Hypothalamus (tissue), 51 donors: ENCODE measurements around the gene DIP2B.

ENCODE experiments used
- DNase-seq, 51 donors: peaks; one replicate each; lab custom pipeline; 2025; lab: John Stamatoyannopoulos, UW

Gene DIP2B

DNA sequence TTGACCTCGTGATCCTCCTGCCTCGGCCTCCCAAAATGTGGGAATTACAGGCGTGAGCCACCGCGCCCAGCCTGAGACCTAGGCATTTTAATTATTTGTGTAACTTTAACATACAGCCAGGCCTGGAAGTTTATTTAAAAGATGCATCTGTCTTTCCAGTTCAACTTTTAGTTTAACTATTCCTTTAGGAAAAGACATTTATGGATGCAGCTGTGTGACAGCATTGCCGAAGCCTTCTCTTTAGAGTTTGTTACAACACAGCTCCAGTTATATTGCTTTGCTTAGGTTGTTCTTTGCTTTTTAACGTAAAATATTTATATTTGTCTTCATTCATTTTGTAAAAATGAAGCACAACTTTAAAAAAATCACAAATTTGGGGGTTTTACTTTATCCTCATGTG is 67.0 kb downstream of the DIP2B start:
- no peak for DNase-seq

DNA sequence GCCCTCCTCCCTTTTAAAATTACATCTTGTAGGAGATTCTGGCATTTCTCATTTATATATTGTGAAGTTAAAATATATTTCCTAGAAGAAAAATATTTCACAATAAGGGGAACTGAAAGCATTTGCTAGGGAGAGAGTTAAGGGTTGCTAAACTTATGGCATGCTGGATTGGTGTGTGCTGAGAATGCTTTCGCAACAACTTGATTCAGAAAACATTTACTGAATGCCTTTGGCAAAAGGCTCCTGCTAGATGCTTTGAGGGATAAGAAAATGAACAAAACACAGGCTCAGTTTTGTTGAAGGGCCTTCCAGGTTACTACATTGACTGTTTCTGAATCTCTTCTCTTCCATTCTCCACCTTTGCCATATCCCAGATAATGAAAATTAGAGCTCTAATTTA is 67.5 kb downstream of the DIP2B start:
- peak in 1 of 51 donors; percentile 13 for DNase-seq

DNA sequence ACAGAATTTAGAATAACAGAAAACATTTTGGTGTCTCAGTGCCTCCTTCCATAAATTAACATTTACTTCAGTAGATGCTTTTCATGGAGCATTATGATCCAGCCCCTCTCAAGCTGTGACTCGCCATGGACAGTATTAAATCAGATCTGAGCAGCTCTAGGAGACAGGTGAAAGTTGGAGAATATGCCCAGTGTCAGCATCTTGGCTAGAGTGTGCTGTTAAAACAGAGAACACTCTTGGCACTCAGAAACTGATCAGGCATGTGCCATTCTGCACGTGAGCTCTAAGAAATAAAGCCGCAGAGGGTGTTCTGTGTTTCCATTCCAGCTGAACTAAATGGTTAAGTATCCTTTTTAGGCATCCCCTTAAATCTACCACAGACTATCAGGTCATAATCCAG is 68.0 kb downstream of the DIP2B start:
- DNase-seq: no peak

DNA sequence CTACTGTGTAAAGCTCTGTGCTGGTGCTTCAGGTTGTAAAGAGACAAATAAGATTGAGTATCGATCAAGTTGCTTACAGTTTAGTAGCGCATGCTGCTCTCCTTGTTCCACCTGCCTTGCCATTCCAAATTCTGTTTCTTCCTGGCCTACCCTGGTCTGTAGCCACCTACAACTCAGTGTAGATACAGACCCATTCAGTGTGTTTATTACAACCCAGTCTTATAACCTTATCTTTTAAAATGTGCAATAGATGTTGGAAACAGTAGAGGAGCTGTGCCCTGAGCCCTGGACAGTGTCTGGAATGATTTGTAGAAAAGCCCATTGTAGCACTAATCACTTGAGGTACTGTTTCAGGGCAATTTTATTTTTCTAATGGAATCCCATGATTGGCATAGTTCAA is 68.5 kb downstream of the DIP2B start:
- no peak for DNase-seq

DNA sequence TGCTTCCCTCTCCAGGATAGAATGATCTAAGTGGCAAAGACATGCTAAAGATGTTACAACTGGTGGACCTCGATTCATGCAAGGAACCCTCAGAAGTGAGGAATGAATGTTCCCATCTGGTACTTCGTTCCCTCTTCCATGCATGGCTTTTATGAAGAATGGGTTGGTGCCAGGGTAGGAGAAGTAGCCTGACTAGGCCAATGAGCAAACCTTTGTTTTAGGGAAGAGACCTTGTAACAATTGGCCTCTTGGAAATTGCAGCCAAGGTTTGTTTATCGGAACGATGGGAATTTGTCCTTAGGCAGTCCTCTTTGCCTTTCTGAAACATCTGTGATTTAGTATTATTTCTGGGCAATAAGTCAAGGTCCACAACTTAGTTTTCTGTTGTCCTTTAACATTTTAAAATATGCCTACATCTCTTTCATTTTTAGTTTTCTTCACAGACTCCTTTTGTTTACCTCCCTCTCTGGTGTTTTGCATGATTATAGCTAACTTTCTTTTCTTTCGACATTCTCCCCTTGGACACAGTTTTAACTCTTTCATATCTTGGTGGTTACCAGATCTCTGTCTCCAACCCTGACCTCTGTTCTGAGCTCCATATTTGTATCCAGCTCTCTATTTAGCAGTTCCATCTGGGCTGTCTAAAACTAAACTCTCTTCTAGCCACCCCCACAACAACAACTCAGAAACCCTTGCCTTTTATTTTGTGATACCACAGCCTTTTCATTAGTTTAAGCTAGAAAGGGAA is 70.0 kb downstream of the DIP2B start:
- no peak for DNase-seq

DNA sequence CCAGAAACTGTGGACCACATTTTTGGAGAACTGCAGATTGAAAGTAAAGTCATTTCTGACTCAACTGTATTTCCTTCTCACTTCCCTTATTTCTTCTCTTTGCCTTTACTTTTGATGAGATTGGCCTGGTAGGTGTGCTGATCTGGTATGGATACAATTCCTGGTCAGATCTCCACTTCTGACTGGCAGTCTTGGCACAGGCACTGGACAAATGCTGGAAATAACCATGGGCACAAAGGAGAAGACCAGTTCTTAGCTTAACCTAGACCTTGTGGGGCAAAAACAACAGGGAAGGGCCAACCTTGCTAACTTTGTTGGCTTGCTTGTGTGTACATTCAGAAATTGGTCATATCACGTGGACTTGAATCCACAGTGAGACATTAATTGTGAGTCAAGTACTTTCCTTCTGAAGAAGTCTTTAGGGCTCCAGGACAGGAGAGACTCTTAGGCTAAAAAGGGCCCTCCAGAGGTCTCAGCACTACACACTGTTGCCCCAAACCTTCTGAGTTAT is 75.0 kb downstream of the DIP2B start:
- DNase-seq: no peak

DNA sequence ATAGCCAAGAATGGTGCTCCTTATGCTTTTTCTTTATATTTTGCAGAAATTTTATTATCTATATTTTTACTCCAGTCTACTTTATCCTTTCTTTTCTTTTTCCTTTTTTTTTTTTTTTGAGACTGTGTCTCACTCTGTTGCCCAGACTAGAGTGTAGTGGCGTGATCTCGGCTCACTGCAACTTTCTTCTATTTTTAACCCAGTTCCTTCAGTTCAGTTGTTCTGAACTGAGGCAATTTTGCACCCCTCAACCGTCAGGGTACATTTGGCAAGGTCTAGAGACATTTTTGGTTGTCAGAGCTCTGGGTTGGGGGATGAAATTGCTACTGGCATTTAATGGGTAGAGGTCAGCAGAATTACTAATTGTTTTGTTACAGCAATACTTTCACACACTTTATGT is 75.7 kb downstream of the DIP2B start:
- no peak for DNase-seq

DNA sequence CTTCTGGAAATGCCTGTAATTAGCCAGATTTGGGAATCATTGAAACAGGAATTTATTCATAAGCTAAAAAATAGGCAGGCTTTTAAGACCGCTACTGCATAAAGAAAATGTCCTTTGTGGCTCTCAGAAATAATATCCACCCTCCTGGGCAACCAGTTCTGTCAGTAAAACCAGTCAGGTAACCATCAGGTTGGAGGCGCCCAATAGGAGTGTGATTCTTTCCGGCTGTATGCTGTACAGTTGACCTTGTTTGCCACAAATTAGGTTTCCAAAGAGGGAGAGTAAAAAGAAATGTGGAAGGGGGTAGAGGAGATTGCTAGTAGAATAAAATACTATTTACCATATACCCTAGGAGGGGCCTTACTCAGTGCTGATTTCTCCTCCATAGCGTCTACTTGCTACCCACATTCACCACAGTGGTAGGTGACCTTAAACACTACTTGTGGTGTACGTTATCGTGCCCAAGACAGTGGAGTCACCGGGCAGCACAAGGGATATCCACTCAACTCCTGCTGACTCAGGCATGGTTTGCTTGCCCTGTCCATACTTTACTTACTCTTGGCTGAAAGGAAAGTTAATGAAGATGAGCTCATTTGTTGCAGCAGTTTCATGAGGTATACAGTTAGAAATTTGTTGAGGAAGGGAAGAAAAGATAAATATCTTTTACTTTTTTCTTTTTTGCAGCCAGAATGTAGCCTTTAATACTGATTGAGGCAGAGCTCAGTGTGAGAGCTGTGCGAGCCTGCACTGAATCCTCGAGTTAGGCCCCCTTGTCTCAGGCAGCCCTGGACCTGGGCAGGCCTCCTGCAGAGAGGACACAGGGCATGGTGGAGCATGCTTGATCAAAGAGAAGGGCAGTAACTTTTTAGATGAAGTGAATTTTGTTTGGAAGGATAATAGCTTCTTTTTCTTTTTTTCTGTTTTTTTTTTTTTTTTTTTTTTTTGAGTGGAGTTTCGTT is 76.7 kb downstream of the DIP2B start:
- DNase-seq: no peak

DNA sequence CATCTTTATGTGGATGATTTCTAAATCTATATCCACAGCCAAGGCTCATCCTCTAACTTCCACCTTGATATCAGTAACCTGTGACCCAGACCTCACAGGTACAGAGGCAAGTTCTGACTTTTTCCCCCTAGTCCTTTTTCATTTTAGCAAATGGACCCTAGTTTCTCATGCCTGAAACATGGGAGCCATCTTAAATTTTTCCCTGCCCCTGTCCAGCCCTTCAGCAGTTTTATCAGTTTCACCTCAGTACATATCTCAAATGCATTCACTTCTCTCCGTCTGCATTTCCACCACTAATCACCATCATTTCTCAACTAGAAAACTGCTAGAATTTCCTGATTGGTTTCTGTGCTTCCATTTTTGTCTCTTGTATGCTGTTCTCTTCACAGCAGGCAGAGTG is 79.3 kb downstream of the DIP2B start:
- DNase-seq: no peak

DNA sequence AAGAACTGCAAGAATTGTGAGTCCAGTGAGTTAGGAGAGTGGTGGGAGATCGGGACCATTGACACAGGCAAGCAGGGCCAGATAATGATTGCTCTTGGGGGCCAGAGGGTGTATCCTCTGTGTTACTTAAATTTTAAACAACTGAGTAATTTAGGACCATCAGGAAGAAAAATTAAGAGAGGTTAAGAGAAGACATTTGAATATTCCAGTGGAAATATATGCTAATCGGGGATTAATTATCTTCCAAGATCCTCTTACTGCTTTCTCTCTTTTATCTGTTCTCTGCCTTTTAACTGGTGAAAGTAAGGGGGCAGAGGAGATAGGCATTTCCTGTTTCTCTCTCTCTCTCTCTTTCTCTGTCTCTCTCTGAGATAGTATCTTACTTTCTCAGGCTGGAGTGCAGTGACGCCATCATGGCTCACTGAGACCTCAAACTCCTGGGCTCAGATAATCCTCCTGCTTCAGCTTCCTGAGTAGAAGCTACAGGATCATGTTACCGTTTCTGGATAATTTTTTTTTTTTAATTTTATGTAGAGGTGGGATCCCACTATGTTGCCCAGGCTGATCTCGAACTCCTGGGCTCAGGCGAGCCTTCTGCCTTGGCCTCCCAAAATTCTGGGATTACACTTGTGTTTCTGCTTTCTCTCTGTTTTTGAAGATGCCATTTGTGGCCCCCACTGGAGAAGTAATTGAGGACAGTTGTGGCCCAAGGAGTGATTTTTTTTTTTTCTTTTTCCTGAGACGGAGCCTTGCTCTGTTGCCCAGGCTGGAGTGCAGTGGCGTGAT is 85.1 kb downstream of the DIP2B start:
- DNase-seq: no peak

DNA sequence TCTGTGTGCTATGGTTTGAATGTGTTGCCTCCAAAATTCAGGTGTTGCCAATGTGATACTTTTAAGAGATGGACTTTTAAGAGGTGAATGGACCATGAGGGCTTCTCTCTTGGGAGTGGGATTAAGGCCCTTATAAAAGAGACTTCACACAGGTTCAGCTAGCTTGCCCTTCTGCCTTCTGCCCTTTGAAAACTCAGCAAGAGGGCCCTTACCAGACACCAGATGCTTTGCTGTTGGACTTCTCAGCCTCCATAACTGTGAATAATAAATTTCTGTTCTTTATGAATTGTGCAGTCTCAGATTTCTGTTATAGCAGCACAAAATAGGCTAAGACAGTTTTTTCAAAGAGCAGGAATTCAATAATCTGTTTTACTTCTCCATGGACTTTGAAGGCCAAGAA is 86.1 kb downstream of the DIP2B start:
- DNase-seq: no peak

DNA sequence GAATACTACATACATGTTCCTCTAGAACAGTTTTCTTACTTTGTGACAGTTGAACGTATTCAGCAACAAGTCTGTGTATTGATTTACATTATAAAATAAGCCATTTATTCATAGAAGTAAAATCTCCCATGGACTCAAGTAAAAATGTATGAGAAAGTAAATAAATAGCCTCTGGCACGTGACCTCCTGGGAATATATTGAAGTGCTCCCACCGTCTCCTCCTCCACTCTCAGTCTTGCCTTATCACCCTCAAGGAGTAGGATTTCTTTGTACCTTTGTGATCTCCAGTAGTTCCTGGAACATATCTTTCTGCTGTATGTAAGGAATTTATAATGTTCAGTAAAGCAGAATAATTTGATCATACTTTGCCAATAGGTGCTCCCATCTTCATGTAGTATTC is 90.9 kb downstream of the DIP2B start:
- DNase-seq: no peak

DNA sequence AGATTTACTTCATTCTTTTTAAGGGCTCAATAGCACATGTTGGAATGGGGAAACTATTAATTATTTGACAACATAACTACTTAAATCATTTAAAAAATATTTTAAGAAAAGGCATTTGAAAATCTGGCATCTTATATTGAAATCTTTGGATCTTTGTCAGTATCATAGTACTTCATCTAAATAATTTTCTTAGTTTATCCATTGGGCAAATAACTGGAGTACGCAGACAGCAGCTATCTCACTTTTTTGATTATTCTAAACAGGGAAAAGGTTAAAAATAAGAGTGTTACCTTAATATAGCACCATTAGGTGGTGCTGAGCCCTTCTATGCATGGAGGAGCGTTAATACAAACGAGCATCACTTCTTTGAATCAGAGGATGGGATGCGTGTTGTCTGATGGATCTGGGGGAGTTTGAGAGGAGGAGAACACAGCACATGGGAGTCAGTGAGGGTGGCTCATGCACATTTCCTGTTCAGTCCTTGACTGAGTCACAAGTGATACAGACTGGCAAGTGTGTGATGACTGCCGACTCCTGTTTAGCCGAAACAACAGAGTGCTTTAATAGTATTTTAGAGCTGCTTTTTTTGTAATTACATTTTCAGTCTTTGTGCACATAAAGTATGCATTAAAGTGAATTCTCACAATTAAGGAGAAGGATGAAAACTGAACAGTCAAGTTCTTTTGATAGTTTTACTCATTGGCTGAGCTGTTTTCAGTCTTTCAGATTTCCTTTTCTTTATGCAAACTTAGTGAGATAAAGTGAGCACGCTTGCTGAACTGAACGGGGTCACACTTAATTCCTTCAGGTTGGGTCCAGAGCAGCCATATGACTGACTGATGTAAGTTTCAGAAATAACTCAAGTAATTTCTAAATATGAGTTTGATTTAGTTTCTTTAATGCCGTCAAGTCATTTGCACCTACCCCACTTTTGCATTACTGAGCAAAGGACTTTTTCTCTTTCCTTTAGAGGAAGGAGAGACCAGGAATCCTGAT is 92.7 kb downstream of the DIP2B start:
- DNase-seq: peak in 11 of 51 donors; percentile 10 to 56 (median 30)

DNA sequence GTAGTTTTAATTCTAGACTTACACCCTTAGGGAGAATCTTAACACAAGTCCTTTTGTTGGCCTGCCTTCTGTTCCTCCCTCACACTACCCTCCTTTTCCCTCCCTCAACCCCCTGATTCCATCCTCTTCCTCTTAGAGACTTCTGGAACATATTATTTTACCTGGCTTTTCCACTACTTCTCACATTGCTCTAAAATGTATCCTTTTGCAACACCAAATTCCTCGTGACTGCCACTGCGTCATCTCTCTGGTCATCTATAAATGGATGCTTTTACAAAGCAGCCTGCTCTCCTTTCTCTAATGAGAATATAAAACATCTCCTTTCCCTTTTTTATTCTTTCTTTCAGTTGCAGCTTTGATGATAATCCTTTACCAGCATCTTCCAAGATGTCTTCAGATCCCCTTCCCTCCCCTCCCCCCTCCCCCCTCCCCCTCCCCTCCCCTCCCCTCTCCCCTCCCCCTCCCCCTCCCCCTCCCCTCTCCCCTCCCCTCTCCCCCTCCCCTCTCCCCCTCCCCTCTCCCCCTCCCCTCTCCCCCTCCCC is 93.6 kb downstream of the DIP2B start:
- peak in 8 of 51 donors; percentile 7 to 29 (median 19) for DNase-seq

DNA sequence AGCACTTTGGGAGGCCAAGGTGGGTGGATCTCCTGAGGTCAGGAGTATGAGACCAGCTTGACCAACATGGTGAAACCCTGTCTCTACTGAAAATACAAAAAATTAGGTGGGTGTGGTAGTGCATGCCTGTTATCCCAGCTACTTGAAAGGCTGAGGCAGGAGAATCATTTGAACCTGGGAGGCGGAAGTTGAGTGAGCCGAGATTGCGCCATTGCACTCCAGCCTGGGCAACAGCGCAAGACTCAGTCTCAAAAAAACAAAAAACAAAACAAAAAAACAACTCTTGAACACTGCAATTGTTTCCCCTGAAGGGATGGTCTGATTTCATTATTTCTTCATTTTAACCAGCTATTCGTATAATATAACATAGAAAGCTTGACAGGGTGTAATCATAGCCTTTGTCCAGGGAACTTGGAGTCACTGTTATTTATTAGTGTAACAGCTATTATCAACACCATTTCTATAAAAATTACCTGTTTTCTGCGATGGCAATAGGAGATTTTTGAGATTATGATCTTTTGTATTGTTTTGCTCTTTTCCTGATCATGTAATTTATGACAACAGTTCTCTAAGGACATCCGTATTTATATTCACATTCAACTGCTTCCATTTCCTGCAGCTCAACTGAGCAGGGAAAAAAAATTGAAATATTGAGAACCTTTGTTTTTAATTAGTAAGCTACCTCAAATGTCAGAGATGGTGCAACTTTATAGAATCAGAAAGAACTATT is 94.7 kb downstream of the DIP2B start:
- DNase-seq: no peak

DNA sequence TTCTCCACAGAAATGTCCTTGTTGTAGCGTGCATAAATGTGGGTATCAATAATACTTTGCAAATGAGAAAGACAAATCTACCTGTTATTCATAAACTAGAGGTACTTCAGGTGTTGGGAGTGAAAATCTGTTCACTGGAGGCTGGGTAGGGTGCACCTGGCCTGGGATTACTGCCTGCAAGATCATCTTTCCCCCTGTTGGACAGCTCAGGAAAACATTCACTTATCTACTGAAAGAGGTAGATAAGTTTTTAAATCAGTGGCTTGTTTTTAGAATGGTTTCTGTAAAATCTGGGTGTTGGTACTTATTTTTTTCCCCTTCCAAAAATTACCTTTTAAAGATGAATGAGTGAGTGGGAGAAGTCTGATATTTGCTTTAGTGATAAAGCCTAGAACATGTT is 95.6 kb downstream of the DIP2B start:
- no peak for DNase-seq

DNA sequence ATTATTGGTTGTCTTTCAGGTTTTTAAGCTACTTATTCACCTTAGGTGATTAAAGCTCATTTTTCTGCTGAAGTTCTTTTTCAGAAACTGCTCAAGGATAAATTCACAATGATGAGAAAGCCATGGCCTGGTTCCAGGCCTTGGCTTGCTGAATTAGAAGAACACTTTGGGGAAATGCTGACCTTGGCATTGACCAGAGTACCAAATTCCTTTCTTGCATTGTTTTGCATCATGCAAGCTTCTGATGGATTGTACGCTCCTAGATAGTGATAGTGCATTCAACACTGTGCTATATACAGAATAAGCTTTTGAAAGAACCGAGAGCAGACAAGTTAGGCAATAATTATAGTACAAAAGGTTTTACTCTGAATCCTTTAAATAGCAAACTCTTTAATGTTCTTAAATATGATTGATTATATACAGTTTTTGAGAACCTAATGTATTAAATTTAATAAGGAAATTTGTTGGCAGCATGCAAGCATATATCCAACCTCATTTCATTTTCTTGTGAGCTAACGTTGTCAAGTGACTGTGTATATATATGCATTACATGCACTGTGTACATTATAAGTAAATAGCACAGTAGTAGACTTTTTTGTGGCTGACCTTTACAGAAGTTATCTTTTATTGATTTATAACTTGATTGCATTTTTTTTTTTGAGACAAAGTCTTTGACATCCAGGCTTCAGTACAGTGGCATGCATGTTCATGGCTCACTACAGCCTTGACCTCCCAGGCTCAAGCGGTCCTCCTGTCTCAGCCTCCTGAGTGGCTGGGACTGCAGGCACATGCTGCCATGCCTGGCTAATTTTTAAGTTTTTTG is 99.2 kb downstream of the DIP2B start:
- no peak for DNase-seq

DNA sequence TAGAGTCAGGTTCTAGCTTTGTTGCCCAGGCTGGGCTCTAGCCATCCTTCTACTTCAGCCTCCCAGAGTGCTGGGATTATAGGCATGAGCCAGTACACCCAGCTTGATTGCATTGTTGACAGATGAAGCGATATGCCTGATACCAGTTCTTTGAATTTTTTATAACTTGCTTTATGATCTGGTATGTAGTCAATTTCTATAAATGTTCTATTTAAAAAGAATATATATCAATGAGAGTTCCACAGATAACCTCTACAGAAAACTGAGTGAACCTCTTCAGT is 99.8 kb downstream of the DIP2B start:
- no peak for DNase-seq
